Fibroblast of lung (primary cell): ENCODE measurements around the gene PPP2R2D.

Experiments used
- CTCF ChIP-seq, 2 donors: IDR thresholded peaks in 1 of 2; conservative IDR thresholded peaks in 1 of 2; 1 replicate in 1 of 2; 2 replicates in 1 of 2; pipeline ENCODE4 v1.5.1; 2011 to 2012; ENCODE audit warnings: low read length in 2 of 2, control low read depth in 1 of 2, inconsistent platforms in 1 of 2, low read depth in 1 of 2, mild to moderate bottlenecking in 1 of 2
- EZH2 ChIP-seq: IDR thresholded peaks from 2 replicates; pipeline ENCODE4 v1.5.1; 2012; ENCODE audit warnings: low read length, control low read depth, mild to moderate bottlenecking; ENCODE audit errors: missing control alignments

- TF ChIP-seq CTCF (conservative IDR thresholded peaks at IDR 0.05 in 1 of 2, IDR thresholded peaks at IDR 0.05 in 1 of 2; ENCODE audit: low read depth in 1 of 2, low read length in 2 of 2) (no peak), EZH2 (no peak)
Measured at GRCh38 chr10:131899695-131900349, 986 bp upstream of the PPP2R2D start.
